ENCODE results near the gene BMI1. TPM values are rescaled to one million over a fixed set of nuclear protein-coding genes. Genes with fewer than 3 reads are reported as not detected.
A peak's percentile ranks its signal among the peaks of the same experiment; 100 is the strongest.

The BMI1 gene
- total RNA-seq, 4 donors from 2014 or later = 15.6 to 47.9 (median 17.6) TPM

GRCh38 chr10:22324413-22324812 lies 3.5 kb downstream of the BMI1 start:
- peak overlapping the region in 1 of 4 donors; percentile 66 for H3K27ac ChIP-seq

GRCh38 chr10:22324893-22325271 lies 4.0 kb downstream of the BMI1 start:
- Histone ChIP-seq H3K4me3 (peak overlapping the region; percentile 49 to 73 (median 64)), H3K4me1 (peaks cover 0 to 38% (median 2%) of the 10 kb centered on the region in 4 donors), H3K27me3 (no peaks in the 10 kb centered on the region), H3K9me3 (no peaks in the 10 kb centered on the region), H3K27ac (peak overlapping the region in 3 of 4 donors; percentile 35 to 66 (median 59)), H3K36me3 (peaks cover 0 to 12% (median 0%) of the 10 kb centered on the region in 3 donors)
- no peak for TF ChIP-seq POLR2A (IDR thresholded peaks at IDR 0.05)
- TF ChIP-seq CTCF (IDR thresholded peaks at IDR 0.05) = no peak
- DNase-seq = no peak

More at GRCh38 chr10:22324413-22324812, 3.5 kb downstream of the BMI1 start:
- peak overlapping the region in 2 of 4 donors; percentile 67 to 73 for H3K4me3 ChIP-seq
- no peaks in the 10 kb centered on the region for H3K9me3 ChIP-seq
- DNase-seq = no peak
- TF ChIP-seq CTCF (IDR thresholded peaks at IDR 0.05) (no peak), POLR2A (IDR thresholded peaks at IDR 0.05) (no peak)
- peaks cover 0 to 7% (median 0%) of the 10 kb centered on the region in 3 donors for H3K36me3 ChIP-seq
- H3K27me3 ChIP-seq = no peaks in the 10 kb centered on the region
- H3K4me1 ChIP-seq = peaks cover 0 to 43% (median 2%) of the 10 kb centered on the region in 4 donors

GRCh38 chr10:22325272-22326144 lies 4.6 kb downstream of the BMI1 start:
- H3K36me3 ChIP-seq = peaks cover 0 to 12% (median 0%) of the 10 kb centered on the region in 3 donors
- no peaks in the 10 kb centered on the region for H3K9me3 ChIP-seq
- no peaks in the 10 kb centered on the region for H3K27me3 ChIP-seq
- peak; percentile 75 to 91 (median 81) for DNase-seq
- H3K27ac ChIP-seq = peak overlapping the region; percentile 35 to 66 (median 50)
- TF ChIP-seq CTCF (IDR thresholded peaks at IDR 0.05) (no peak), POLR2A (IDR thresholded peaks at IDR 0.05) (no peak)
- peak overlapping the region; percentile 49 to 73 (median 64) for H3K4me3 ChIP-seq
- H3K4me1 ChIP-seq = peaks cover 0 to 37% (median 2%) of the 10 kb centered on the region in 4 donors

GRCh38 chr10:22326145-22326702 lies 5.3 kb downstream of the BMI1 start:
- TF ChIP-seq CTCF (IDR thresholded peaks at IDR 0.05) (no peak), POLR2A (IDR thresholded peaks at IDR 0.05) (no peak)
- Histone ChIP-seq H3K36me3 (peaks cover 0 to 12% (median 0%) of the 10 kb centered on the region in 3 donors), H3K9me3 (no peaks in the 10 kb centered on the region), H3K4me3 (peak overlapping the region; percentile 49 to 73 (median 64)), H3K4me1 (peaks cover 0 to 37% (median 2%) of the 10 kb centered on the region in 4 donors), H3K27me3 (no peaks in the 10 kb centered on the region), H3K27ac (peak overlapping the region; percentile 35 to 66 (median 50))
- DNase-seq = no peak

- no peak overlapping the region for H3K4me3 ChIP-seq
- H3K4me1 ChIP-seq = peaks cover 0 to 24% (median 0%) of the 10 kb centered on the region in 4 donors
- TF ChIP-seq CTCF (IDR thresholded peaks at IDR 0.05) (no peak), POLR2A (IDR thresholded peaks at IDR 0.05) (no peak)
- DNase-seq = no peak
- H3K9me3 ChIP-seq = peaks cover 0 to under 1% (median 0%) of the 10 kb centered on the region in 4 donors
- H3K36me3 ChIP-seq = peaks cover 0 to 12% (median 0%) of the 10 kb centered on the region in 3 donors
- no peak overlapping the region for H3K27ac ChIP-seq
- peaks cover 0 to 6% of the 10 kb centered on the region in 2 donors for H3K27me3 ChIP-seq
Measured at GRCh38 chr10:22329150-22329549, 8.3 kb downstream of the BMI1 start.

All from Peyer's patch (tissue), 4 donors.